Loucy (cell line): Measurements from ENCODE around the gene NLRP10.

Experiments
- H2AFZ ChIP-seq: fragments of 200-600 bp; sonication (generic); 2 replicates; pipeline ENCODE4 v1.6.0; 2016; ENCODE audit warnings: antibody characterized with exemption, mild to moderate bottlenecking, low read length, moderate library complexity
- H3F3A ChIP-seq: fragments of 200-600 bp; 2 replicates; pipeline ENCODE4 v1.6.0; 2016; ENCODE audit warnings: antibody characterized with exemption, low read depth, mild to moderate bottlenecking
- H3K27me3 ChIP-seq: fragments of 200-600 bp; sonication (generic); 2 replicates; pipeline ENCODE4 v1.6.1; 2014; ENCODE audit warnings: low read length, mild to moderate bottlenecking; ENCODE audit not compliant: insufficient read depth, poor library complexity, severe bottlenecking
- H3K36me3 ChIP-seq: fragments of 200-600 bp; sonication (generic); 2 replicates; pipeline ENCODE4 v1.6.1; 2016; ENCODE audit warnings: low read length; ENCODE audit not compliant: insufficient read depth
- H3K4me1 ChIP-seq: fragments of 200-600 bp; sonication (generic); 2 replicates; pipeline ENCODE4 v1.5.1; 2014; ENCODE audit warnings: low read length, mild to moderate bottlenecking; ENCODE audit not compliant: insufficient read depth, poor library complexity, severe bottlenecking
- H3K4me2 ChIP-seq: fragments of 200-600 bp; sonication (generic); 2 replicates; pipeline ENCODE4 v1.6.0; 2014; ENCODE audit warnings: antibody characterized with exemption, low read length, low read depth, mild to moderate bottlenecking; ENCODE audit not compliant: poor library complexity, severe bottlenecking
- H3K4me3 ChIP-seq: fragments of 200-600 bp; sonication (generic); 2 replicates; pipeline ENCODE4 v1.5.1; 2014; ENCODE audit warnings: low read length, mild to moderate bottlenecking, mixed read lengths; ENCODE audit not compliant: poor library complexity, severe bottlenecking
- H3K79me2 ChIP-seq: fragments of 200-600 bp; sonication (generic); 2 replicates; pipeline ENCODE4 v1.6.1; 2014; ENCODE audit warnings: low read length; ENCODE audit not compliant: insufficient read depth
- H3K9ac ChIP-seq: fragments of 200-600 bp; sonication (generic); 2 replicates; pipeline ENCODE4 v1.6.0; 2014; ENCODE audit warnings: mild to moderate bottlenecking, low read depth, low read length, moderate library complexity; ENCODE audit not compliant: poor library complexity, severe bottlenecking
- H3K9me2 ChIP-seq: fragments of 200-600 bp; sonication (generic); replicated peaks from 2 replicates; pipeline ENCODE4 v1.6.1; 2016; ENCODE audit warnings: low read depth, low read length, mixed read lengths
- H3K9me3 ChIP-seq: fragments of 200-600 bp; sonication (generic); 2 replicates; pipeline ENCODE4 v1.6.1; 2014; ENCODE audit warnings: mild to moderate bottlenecking, antibody characterized with exemption, low read length, low read depth; ENCODE audit not compliant: insufficient read depth
- H4K20me1 ChIP-seq: fragments of 200-600 bp; sonication (generic); 2 replicates; pipeline ENCODE4 v1.6.0; 2014; ENCODE audit warnings: antibody characterized with exemption, low read length, mild to moderate bottlenecking; ENCODE audit not compliant: insufficient read depth, poor library complexity, severe bottlenecking
- CTCF ChIP-seq: fragments of 200-600 bp; sonication (generic); conservative IDR thresholded peaks from 2 replicates; pipeline ENCODE4 v1.5.1; 2014; ENCODE audit warnings: mild to moderate bottlenecking, antibody characterized with exemption, low read length
- EZH2phosphoT487 ChIP-seq: fragments of 200-600 bp; IDR thresholded peaks from 2 replicates; pipeline ENCODE4 v1.6.1; 2018; ENCODE audit warnings: antibody characterized with exemption, mild to moderate bottlenecking, moderate library complexity, borderline replicate concordance

NLRP10 gene

GRCh38 chr11:7965386-7965785, at the start of gene NLRP10:
TSS of gene NLRP10 (minus strand) at chr11:7965447. CDS start at chr11:7963495, 1,952 bp downstream.
- H3K9ac ChIP-seq: no peak within 1 kb of the TSS
- TF ChIP-seq CTCF (no peak), EZH2phosphoT487 (no peak)
- H3K4me1 ChIP-seq: no peaks in the 10 kb centered on the region
- H3F3A ChIP-seq: no peaks in the 10 kb centered on the region
- H3K4me3 ChIP-seq: no peak within 1 kb of the TSS
- H3K36me3 ChIP-seq: no peaks in the 10 kb centered on the region
- H3K9me3 ChIP-seq: no peaks in the 10 kb centered on the region
- no peak within 1 kb of the TSS for H3K4me2 ChIP-seq
- no peaks in the 10 kb centered on the region for H3K27me3 ChIP-seq
- no peak within 1 kb of the TSS for H2AFZ ChIP-seq
- H3K9me2 ChIP-seq: no peaks in the 10 kb centered on the region
- H4K20me1 ChIP-seq: no peaks in the 10 kb centered on the region
- no peaks in the 10 kb centered on the region for H3K79me2 ChIP-seq

- Histone ChIP-seq H3K4me3 (no peak overlapping the region), H3K79me2 (no peaks in the 10 kb centered on the region), H2AFZ (no peak overlapping the region), H3F3A (no peaks in the 10 kb centered on the region), H3K4me2 (no peak overlapping the region), H3K4me1 (no peaks in the 10 kb centered on the region), H3K9me2 (no peaks in the 10 kb centered on the region), H3K27me3 (no peaks in the 10 kb centered on the region), H3K9ac (no peak overlapping the region), H4K20me1 (no peaks in the 10 kb centered on the region), H3K36me3 (no peaks in the 10 kb centered on the region), H3K9me3 (no peaks in the 10 kb centered on the region)
- TF ChIP-seq EZH2phosphoT487: no peak
- TF ChIP-seq CTCF: no peak
Measured at GRCh38 chr11:8013833-8014232, 48.6 kb upstream of the NLRP10 start.

- Histone ChIP-seq H2AFZ (no peak overlapping the region), H3K4me2 (no peak overlapping the region), H3K9ac (no peak overlapping the region), H3K9me2 (no peaks in the 10 kb centered on the region), H3K79me2 (no peaks in the 10 kb centered on the region), H3K27me3 (no peaks in the 10 kb centered on the region), H3K4me1 (no peaks in the 10 kb centered on the region), H3K9me3 (no peaks in the 10 kb centered on the region), H3F3A (no peaks in the 10 kb centered on the region), H4K20me1 (no peaks in the 10 kb centered on the region), H3K36me3 (no peaks in the 10 kb centered on the region), H3K4me3 (no peak overlapping the region)
- no peak for TF ChIP-seq CTCF
- TF ChIP-seq EZH2phosphoT487: no peak
Measured at GRCh38 chr11:8011981-8012444, 46.8 kb upstream of the NLRP10 start.
